Pancreas (tissue), 10 donors: ENCODE results near the gene BLOC1S1. TPM values are rescaled to one million over a fixed set of nuclear protein-coding genes. Genes with fewer than 3 reads are reported as not detected.

ENCODE experiments used
- ATAC-seq, 4 donors: fragments of 200-7000 bp; cut with Tn5 transposase; one replicate each; pipeline versions ENCODE4 v1.8.0 to v1.9.1; 2020; ENCODE audit warnings: mild to moderate bottlenecking in 4 of 4, moderate library complexity in 4 of 4
- DNase-seq, 6 donors: peaks; one replicate each; pipeline ENCODE4 v3.0.0-alpha.2; 2020
- FAIRE-seq: peaks from 2 replicates; lab custom pipeline; 2012; peaks lifted over from hg19 to GRCh38; lab: Jason Lieb, UNC
- H3K27ac ChIP-seq, 4 donors: fragments of 200-600 bp; sonication (generic); 1 replicate in 3 of 4; 2 replicates in 1 of 4; pipeline versions ENCODE4 v1.5.0 to v1.8.0; 2020
- H3K27me3 ChIP-seq, 4 donors: fragments of 200-600 bp; one replicate each; pipeline ENCODE4 v1.8.0; 2021
- H3K36me3 ChIP-seq, 3 donors: fragments of 200-600 bp; sonication (generic) in 1 of 3; one replicate each; pipeline versions ENCODE4 v1.5.0 to v1.8.0; 2020 to 2021
- H3K4me1 ChIP-seq, 3 donors: fragments of 200-600 bp; one replicate each; pipeline ENCODE4 v1.8.0; 2021
- H3K4me3 ChIP-seq, 4 donors: fragments of 200-600 bp; sonication (generic) in 2 of 4; one replicate each; pipeline versions ENCODE4 v1.5.0 to v1.8.0; 2020 to 2021
- H3K9me3 ChIP-seq, 4 donors: fragments of 200-600 bp; one replicate each; pipeline ENCODE4 v1.8.0; 2021
- WGBS, 2 donors: extraction: QIAGEN DNeasy Blood & Tissue Kit; methylation state at CpG; one replicate each; pipeline ENCODE4 v1.1.7; 2013; 5-methylcytosine and 5-hydroxymethylcytosine counted together
- intact Hi-C, 3 donors: fragments of 100-400 bp; cut with DNase I; formaldehyde crosslinking; loops; one replicate each; pipeline versions ENCODE4 v1.11.1 to v1.14.2; 2022
- polyA plus RNA-seq, 2 donors: library from polyadenylated mRNA; stranded (reverse); fragments of 200-250 nt; gene quantifications; one replicate each; pipeline ENCODE4 v1.2.3, GENCODE V29; 2013
- total RNA-seq, 6 donors: library from RNA; stranded (reverse); fragmentation: NEBNext Ultra II Directional in 4 of 6; extraction: Animal tissue kit (Norgen Biotek cat#: 25700) in 4 of 6; gene quantifications; one replicate each; pipeline versions ENCODE4 v1.2.1 to v1.2.4, GENCODE V29; 2021 to 2023
- TF ChIP-seq, protein P1 (sequence below), 4 donors: fragments of 200-600 bp; sonication (generic) in 3 of 4; IDR thresholded peaks; one replicate each; pipeline versions ENCODE4 v1.5.0 to v1.8.0; 2021; ENCODE audit warnings: antibody characterized with exemption in 4 of 4
- donor health status: healthy with polysubstance abuse.
- donor health status: DM: no; HTN: no; CAD: no; lungs with moderate emphysema.
- donor health status: DM: no; HTN: no; CAD: no.
- donor health status: control.
- donor health status: control.
- donor health status: Bipolar disorder and iron deficiency.
- donor health status: DM: yes; HTN: yes; CAD: no.
- donor health status: DM: no; HTN: no; CAD: no.
- donor health status: DM: no; HTN: no; CAD: no.
- donor health status: DM: yes; HTN: yes; CAD: no.

The BLOC1S1 gene
- total and polyA plus RNA-seq, 8 donors, result 32.5 to 155 (median 47.7) TPM

GRCh38 chr12:55693323-55694187, 22.3 kb upstream of the BLOC1S1 start:
- H3K27me3 ChIP-seq, result no peaks in the 10 kb centered on the region
- ATAC-seq (no peak), DNase-seq (no peak), FAIRE-seq (no peak)
- H3K36me3 ChIP-seq, result no peaks in the 10 kb centered on the region
- no peak overlapping the region for H3K27ac ChIP-seq
- H3K4me3 ChIP-seq, result no peak overlapping the region
- WGBS, 2 donors, result 89 to 94% methylated on average over 7 of the region's 7 CpGs
- H3K9me3 ChIP-seq, result no peaks in the 10 kb centered on the region
- H3K4me1 ChIP-seq, result no peaks in the 10 kb centered on the region
- TF ChIP-seq, protein P1, sequence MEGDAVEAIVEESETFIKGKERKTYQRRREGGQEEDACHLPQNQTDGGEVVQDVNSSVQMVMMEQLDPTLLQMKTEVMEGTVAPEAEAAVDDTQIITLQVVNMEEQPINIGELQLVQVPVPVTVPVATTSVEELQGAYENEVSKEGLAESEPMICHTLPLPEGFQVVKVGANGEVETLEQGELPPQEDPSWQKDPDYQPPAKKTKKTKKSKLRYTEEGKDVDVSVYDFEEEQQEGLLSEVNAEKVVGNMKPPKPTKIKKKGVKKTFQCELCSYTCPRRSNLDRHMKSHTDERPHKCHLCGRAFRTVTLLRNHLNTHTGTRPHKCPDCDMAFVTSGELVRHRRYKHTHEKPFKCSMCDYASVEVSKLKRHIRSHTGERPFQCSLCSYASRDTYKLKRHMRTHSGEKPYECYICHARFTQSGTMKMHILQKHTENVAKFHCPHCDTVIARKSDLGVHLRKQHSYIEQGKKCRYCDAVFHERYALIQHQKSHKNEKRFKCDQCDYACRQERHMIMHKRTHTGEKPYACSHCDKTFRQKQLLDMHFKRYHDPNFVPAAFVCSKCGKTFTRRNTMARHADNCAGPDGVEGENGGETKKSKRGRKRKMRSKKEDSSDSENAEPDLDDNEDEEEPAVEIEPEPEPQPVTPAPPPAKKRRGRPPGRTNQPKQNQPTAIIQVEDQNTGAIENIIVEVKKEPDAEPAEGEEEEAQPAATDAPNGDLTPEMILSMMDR (IDR thresholded peaks at IDR 0.05), result no peak
- intact Hi-C loops, result no loop called here

DNA sequence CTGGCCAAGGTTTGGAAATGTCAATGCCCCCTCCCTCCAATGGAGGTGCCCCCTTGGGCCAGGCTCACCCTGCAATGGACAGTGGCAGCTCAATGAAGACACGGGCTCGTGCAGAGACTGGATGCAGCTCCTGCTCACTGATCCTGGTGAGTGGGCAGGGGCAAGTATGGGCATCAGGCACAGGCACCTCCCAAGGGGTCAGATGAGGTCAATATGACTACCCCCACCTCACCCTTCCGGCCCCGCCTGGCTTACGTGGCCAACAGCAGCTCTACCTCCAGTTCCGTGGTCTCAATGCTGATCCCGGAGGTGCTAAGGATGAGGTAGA, 21.7 kb upstream of the BLOC1S1 start:
- DNase-seq (no peak), FAIRE-seq (no peak), ATAC-seq (no peak)
- Histone ChIP-seq H3K27me3 (no peaks in the 10 kb centered on the region), H3K4me3 (no peak overlapping the region), H3K9me3 (no peaks in the 10 kb centered on the region), H3K36me3 (no peaks in the 10 kb centered on the region), H3K27ac (no peak overlapping the region), H3K4me1 (no peaks in the 10 kb centered on the region)
- intact Hi-C loops, result no loop called here
- WGBS, 2 donors, result 94 to 99% methylated on average over 7 of the region's 7 CpGs
- TF ChIP-seq, protein P1 (IDR thresholded peaks at IDR 0.05), result no peak

DNA sequence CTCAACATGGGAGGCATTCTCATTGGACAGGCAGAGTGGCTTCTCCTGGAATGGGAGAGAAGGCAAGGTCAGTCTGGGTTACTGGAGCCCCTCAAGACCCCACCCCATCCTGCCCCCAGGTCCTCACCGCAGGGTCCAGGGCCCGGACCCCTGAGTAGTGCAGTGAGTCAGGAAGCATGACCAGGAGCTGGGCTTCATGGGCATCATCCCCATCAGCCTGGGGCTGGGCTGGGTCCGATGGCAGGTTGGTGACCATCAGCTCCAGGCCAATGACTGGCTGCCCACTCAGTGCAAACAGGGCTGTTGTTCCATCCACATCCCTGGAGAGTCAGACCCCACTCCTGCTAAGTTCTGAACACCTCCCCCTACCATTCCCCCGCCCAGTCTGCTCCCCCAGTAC, 21.2 kb upstream of the BLOC1S1 start:
- Histone ChIP-seq H3K27me3 (no peaks in the 10 kb centered on the region), H3K9me3 (no peaks in the 10 kb centered on the region), H3K27ac (no peak overlapping the region), H3K36me3 (no peaks in the 10 kb centered on the region), H3K4me1 (no peaks in the 10 kb centered on the region), H3K4me3 (no peak overlapping the region)
- ATAC-seq (no peak), DNase-seq (peak in 1 of 6 donors; percentile 39), FAIRE-seq (no peak)
- 85 to 89% methylated on average over 4 of the region's 4 CpGs for WGBS, 2 donors
- intact Hi-C loops, result no loop called here
- TF ChIP-seq, protein P1 (IDR thresholded peaks at IDR 0.05), result no peak

- H3K4me3 ChIP-seq, result no peak overlapping the region
- no peaks in the 10 kb centered on the region for H3K4me1 ChIP-seq
- H3K36me3 ChIP-seq, result no peaks in the 10 kb centered on the region
- peak in 1 of 6 donors; percentile 24 for DNase-seq
- H3K27me3 ChIP-seq, result no peaks in the 10 kb centered on the region
- no peaks in the 10 kb centered on the region for H3K9me3 ChIP-seq
- TF ChIP-seq, protein P1 (IDR thresholded peaks at IDR 0.05), result no peak
- intact Hi-C loops, result no loop called here
- WGBS, 2 donors, result 78 to 86% methylated on average over 7 of the region's 7 CpGs
- no peak for ATAC-seq
- no peak for FAIRE-seq
- no peak overlapping the region for H3K27ac ChIP-seq
These were observed 20.5 kb upstream of the BLOC1S1 start for GRCh38 chr12:55695349-55695748.

DNA sequence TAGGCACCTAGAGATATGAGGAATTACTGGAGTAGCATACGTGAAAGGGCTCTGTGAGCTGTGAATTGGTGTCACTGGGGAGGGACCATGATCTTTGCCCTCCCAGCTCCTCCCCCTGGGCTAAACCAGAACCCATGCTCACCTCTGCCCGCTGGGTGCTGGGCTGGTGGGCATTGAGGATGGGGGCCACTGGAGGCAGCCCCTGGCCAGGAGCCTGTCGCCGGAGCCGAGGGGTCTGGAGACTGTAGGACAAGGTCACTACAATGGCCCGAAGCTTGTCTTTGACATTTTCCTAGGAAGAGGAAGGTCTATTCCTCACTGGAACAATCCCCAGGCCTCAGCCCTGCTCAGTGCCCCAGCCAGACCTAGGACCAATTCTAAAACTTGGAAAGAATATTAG, 19.7 kb upstream of the BLOC1S1 start:
- ATAC-seq (no peak), FAIRE-seq (no peak), DNase-seq (peak in 1 of 6 donors; percentile 45)
- Histone ChIP-seq H3K4me1 (no peaks in the 10 kb centered on the region), H3K27ac (no peak overlapping the region), H3K4me3 (no peak overlapping the region), H3K36me3 (no peaks in the 10 kb centered on the region), H3K9me3 (no peaks in the 10 kb centered on the region), H3K27me3 (no peaks in the 10 kb centered on the region)
- intact Hi-C loops, result no loop called here
- TF ChIP-seq, protein P1 (IDR thresholded peaks at IDR 0.05), result no peak
- 77 to 84% methylated on average over 6 of the region's 6 CpGs for WGBS, 2 donors
